ES-I3 (cell line): ENCODE results near the gene ACER3.
"Not testable (repeated sequence)": the region's sequence is repeated elsewhere in the genome, so short reads cannot be mapped to it uniquely, and the experiment has no call there.

ENCODE experiments used
- H3K36me3 ChIP-seq: 2 replicates; pipeline ENCODE4 v1.6.1; 2013; ENCODE audit warnings: mild to moderate bottlenecking, low read length, control low read depth, moderate library complexity; ENCODE audit not compliant: insufficient read depth
- H3K4me1 ChIP-seq: 2 replicates; pipeline ENCODE4 v1.6.1; 2013; ENCODE audit warnings: mild to moderate bottlenecking, control low read depth, low read length; ENCODE audit not compliant: insufficient read depth
- H3K9ac ChIP-seq: 2 replicates; pipeline ENCODE4 v1.6.1; 2013; ENCODE audit warnings: low read depth, mild to moderate bottlenecking, low read length, moderate library complexity
- H3K9me3 ChIP-seq: 2 replicates; pipeline ENCODE4 v1.6.1; 2013; ENCODE audit warnings: mild to moderate bottlenecking, low read length, moderate library complexity; ENCODE audit not compliant: control insufficient read depth, insufficient read depth

Gene ACER3

GRCh38 chr11:77059806-77060205 is 199.1 kb downstream of the ACER3 start:
- H3K9me3 ChIP-seq: no peaks in the 10 kb centered on the region
- no peak overlapping the region for H3K9ac ChIP-seq
- H3K36me3 ChIP-seq: no peaks in the 10 kb centered on the region
- H3K4me1 ChIP-seq: no peaks in the 10 kb centered on the region

DNA sequence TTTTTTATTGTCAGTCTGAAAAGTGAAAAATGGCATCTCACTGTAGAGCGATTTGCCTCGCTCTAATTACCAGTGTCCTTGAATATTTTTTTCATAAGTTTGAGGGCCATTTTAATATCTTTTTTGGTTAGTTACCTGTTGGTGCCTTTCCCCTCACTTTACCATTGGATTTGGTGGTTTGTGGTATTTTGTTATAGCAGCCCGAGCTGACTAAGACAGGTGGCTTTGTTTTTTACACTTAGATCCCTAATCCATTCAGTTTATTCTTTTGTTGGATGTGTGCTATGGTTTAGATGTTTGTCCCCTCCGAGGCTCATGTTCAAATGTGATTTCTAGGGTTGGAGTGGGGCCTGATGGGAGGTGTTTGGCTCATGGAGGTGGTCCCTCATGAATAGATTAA is 199.5 kb downstream of the ACER3 start:
- Histone ChIP-seq H3K9me3 (no peaks in the 10 kb centered on the region), H3K9ac (no peak overlapping the region), H3K4me1 (0 out of 2 replicates have a peak, but pooled peaks cover under 1% of the 10 kb centered on the region), H3K36me3 (no peaks in the 10 kb centered on the region)

- not testable (repeated sequence) for H3K4me1 ChIP-seq, H3K36me3 ChIP-seq, H3K9ac ChIP-seq, H3K9me3 ChIP-seq
Measured at GRCh38 chr11:77061258-77061657, 200.5 kb downstream of the ACER3 start.

DNA sequence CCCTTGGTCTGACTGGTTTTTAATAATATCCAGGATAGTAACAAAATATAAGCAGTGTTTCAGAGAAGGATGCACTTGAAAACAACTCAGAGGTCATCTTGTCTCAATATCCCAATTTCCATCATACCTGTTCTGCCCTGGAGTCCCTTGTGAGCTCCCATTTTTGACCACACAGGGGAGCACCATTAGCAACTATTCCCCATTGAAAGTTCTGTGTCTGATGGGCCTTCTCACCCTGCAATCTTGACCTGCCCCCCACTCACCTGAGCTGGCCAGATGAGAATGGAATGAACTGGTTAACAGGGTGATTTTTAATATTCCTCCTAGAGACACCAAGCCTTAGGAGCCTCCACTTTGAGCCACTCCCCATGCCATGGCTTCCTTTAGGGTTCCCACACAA is 202.2 kb downstream of the ACER3 start:
- H3K4me1 ChIP-seq: 0 out of 2 replicates have a peak, but pooled peaks cover 6% of the 10 kb centered on the region
- no peak overlapping the region for H3K9ac ChIP-seq
- no peaks in the 10 kb centered on the region for H3K36me3 ChIP-seq
- H3K9me3 ChIP-seq: no peaks in the 10 kb centered on the region

DNA sequence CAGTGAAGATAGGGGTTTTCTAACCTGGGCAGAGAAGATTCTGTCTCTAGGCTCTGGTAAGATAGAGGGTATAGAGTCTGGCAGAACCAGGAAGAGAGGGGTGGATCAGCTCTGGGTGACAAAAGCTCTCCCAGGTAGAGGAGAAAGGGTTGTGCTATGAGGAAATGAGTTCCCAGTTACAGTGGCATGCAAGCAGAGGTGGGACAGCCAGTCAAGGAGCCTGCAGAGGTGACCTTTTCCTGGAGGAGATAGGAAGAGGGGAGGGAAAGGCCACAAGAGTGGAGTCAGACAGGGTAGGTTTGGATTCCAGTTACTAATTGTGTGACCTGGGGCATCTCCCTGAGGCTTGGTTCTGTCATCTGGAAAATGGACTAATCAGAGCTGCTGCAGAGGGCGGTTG is 202.7 kb downstream of the ACER3 start:
- Histone ChIP-seq H3K36me3 (no peaks in the 10 kb centered on the region), H3K4me1 (0 out of 2 replicates have a peak, but pooled peaks cover 6% of the 10 kb centered on the region), H3K9ac (no peak overlapping the region), H3K9me3 (no peaks in the 10 kb centered on the region)

GRCh38 chr11:77063861-77064260 is 203.1 kb downstream of the ACER3 start:
- H3K9me3 ChIP-seq: no peaks in the 10 kb centered on the region
- H3K9ac ChIP-seq: no peak overlapping the region
- H3K36me3 ChIP-seq: no peaks in the 10 kb centered on the region

DNA sequence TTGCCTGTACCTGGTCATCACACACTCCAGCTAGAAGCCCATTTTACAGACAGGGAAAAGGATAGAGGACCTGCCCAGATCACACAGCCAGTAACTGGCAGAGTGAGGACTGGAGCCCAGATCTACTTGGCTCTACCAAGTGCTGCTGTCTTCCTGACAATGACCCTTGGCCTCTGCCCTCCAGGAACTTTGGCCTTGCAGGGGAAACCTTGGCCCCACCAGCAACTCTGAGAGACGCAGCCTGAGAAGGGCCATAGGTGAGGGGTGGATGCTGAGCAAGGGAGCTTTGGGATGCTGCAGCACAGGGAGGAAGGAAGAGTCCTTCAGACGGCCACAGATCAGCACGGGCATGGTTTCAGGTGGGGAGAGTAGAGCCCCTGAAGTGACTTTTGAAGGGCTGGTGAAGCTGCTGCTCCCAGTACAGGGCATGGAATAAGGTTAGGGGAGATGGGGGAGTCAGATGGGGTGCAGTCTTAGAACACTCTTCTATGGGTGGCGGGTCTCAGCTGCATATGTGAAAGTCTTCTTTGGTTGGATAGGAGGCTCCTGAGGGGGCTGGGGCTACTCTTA is 204.0 kb downstream of the ACER3 start:
- no peaks in the 10 kb centered on the region for H3K9me3 ChIP-seq
- H3K4me1 ChIP-seq: 0 out of 2 replicates have a peak, but pooled peaks cover 6% of the 10 kb centered on the region

More at GRCh38 chr11:77063861-77064260, 203.1 kb downstream of the ACER3 start:
- H3K4me1 ChIP-seq: 0 out of 2 replicates have a peak, but pooled peaks cover 6% of the 10 kb centered on the region

DNA sequence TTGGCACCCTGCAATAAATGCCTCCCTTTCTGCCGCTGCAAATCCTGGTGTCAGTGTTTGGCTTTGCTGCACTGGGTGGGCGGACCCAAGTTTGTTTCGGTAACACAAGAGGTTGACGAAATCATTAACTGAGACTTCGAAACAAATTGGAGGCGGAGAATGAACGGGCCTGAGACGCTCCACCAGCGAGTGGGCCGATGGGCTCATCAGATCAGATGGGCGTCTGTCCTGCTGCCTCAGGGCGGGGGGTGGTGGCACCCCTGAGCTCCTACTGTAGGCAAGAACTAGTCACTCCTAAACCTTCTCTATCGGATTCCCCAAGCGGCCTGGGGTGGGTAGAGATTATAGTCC is 205.1 kb downstream of the ACER3 start:
- no peaks in the 10 kb centered on the region for H3K9me3 ChIP-seq
- 0 out of 2 replicates have a peak, but pooled peaks cover 6% of the 10 kb centered on the region for H3K4me1 ChIP-seq
- H3K9ac ChIP-seq: peak overlapping the region; percentile 78
- no peaks in the 10 kb centered on the region for H3K36me3 ChIP-seq

More for the DNA sequence above, 204.0 kb downstream of the ACER3 start:
- Histone ChIP-seq H3K9ac (no peak overlapping the region), H3K36me3 (no peaks in the 10 kb centered on the region)

- Histone ChIP-seq H3K4me1 (0 out of 2 replicates have a peak, but pooled peaks cover 6% of the 10 kb centered on the region), H3K36me3 (no peaks in the 10 kb centered on the region), H3K9ac (peak within 1 kb of the TSS; percentile 78), H3K9me3 (no peaks in the 10 kb centered on the region)
Measured at GRCh38 chr11:77066229-77067042, 205.7 kb downstream of the ACER3 start, which contains the start of gene CAPN5. TSS of gene CAPN5 (plus strand) at chr11:77066971. CDS start at chr11:77084887, 17,916 bp downstream.

GRCh38 chr11:77067861-77068443 is 207.2 kb downstream of the ACER3 start:
- Histone ChIP-seq H3K9me3 (no peaks in the 10 kb centered on the region), H3K9ac (peak overlapping the region; percentile 78; the same call in 1 of the 2 replicates), H3K4me1 (0 out of 2 replicates have a peak, but pooled peaks cover 6% of the 10 kb centered on the region), H3K36me3 (no peaks in the 10 kb centered on the region)

- no peak overlapping the region for H3K9ac ChIP-seq
- peaks cover 9% of the 10 kb centered on the region; the same call in 1 of the 2 replicates for H3K4me1 ChIP-seq
- H3K36me3 ChIP-seq: no peaks in the 10 kb centered on the region
- H3K9me3 ChIP-seq: no peaks in the 10 kb centered on the region
Measured at GRCh38 chr11:77068457-77069335, 208.0 kb downstream of the ACER3 start.

DNA sequence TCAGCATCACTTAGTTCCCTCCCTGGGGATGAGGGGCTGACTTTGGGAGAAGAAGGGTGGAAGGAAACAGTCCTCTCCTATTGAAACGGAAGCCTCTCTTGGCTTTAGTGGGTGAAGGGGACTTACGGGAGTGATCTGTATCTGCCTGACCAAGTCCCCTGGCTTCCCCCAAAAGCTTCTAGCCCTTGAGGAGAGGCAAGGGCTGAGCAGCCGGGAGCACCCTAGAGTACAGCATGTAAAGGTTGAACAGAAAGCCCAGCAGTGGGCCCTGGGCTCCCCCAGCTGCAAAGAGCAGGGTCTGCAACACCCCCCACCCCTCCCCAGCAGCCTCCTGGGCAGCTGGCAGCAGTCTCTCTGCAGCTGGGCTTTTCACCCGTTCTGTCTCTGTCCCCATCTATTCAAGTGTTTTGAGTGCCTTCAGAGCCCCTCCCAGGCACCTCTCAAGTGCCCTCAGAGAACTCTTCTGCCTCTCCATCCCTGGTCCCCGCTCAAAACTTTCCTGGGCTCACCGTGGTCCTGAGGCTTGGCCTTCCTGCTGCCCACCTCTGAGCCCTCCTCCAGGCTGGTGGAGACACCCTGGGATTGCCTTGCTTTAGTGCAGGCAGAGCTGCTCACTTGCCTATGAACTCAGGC is 208.7 kb downstream of the ACER3 start:
- H3K4me1 ChIP-seq: peaks cover 9% of the 10 kb centered on the region; the same call in 1 of the 2 replicates
- H3K9me3 ChIP-seq: no peaks in the 10 kb centered on the region
- H3K36me3 ChIP-seq: no peaks in the 10 kb centered on the region
- no peak overlapping the region for H3K9ac ChIP-seq

GRCh38 chr11:77069969-77070582 is 209.4 kb downstream of the ACER3 start:
- Histone ChIP-seq H3K9ac (no peak overlapping the region), H3K9me3 (no peaks in the 10 kb centered on the region)

More at GRCh38 chr11:77069969-77070582, 209.4 kb downstream of the ACER3 start:
- no peaks in the 10 kb centered on the region for H3K36me3 ChIP-seq
- peaks cover 9% of the 10 kb centered on the region; the same call in 1 of the 2 replicates for H3K4me1 ChIP-seq
